CD1c-positive myeloid dendritic cell (primary cell): Measurements from ENCODE around the gene EXOC1.
A peak's percentile ranks its signal among the peaks of the same experiment; 100 is the strongest.
"Not testable (repeated sequence)": the region's sequence is repeated elsewhere in the genome, so short reads cannot be mapped to it uniquely, and the experiment has no call there.

Experiments used
- DNase-seq: peaks from one replicate; pipeline ENCODE4 v3.0.0-alpha.2; 2016; ENCODE audit errors: extremely low spot score

Gene EXOC1

DNA sequence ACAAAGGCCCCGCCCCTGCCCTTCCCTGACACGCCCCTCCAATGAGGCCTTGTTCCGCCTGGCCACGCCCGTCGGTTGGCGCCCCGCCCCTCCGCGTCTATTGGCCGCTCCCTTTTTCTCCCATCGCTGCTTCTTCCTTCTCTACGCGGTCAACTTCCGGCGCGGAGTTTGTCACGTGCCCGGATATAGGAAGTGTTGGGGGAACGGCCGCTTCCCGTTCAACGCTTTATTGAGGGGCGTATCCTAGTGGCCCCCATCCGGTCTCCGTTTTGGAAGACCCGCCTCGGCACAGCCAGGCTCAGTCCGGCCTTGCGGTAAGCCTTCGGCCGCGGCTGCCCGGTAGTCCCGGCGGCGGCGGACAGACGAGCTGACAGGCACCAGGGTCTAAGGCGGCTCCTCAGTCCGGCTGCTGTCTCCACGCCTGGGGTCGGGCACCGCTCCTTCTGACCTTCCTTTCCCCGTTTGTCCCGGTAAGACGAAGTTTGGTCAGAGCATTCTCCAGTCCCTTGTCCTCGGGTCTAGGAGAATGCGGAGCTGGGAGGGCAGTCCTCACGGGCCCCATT lies at the start of gene EXOC1:
Gene EXOC1 (plus strand): TSS at position 165 of the 563 bp plus-strand sequence. CDS start 4,676 bp downstream, outside the sequence.
- DNase-seq: peak; percentile 97

DNA sequence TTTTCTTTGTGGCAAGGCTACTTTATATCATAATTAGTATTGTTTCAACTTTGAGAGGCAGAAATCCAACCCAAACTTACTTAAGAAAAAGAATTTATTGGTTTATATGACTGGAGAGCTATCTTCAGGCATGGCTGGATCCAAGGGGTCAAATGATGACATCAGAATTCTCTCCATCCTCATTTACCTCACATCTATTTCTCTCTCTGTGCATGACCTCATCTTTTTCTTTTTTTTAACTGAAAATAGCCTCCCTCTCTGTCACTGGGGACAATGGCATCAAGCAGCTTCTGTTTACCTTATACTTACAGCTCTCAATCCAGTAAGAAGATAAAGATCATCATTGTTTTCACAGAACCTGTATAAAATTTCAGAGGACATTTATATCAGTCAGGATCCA lies 45.9 kb upstream of the EXOC1 start:
- DNase-seq: no peak

DNA sequence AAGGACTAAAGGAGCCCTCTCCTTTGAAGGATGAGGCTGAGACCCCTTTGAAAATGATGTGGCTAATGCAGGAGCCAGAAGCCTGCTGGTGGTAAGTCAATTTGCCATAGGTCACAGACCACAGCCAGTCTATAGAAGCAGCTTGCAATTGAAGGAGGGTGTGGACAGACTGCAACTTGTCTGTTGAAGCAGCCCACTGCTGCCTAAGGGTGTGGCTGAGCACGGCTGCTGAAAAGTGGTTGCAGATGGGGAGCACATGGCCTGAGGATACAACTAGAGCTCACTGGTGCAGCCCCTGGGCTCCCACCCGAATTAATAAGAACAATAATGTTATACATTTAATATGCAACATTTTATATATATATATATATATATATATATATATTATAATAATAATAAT lies 45.3 kb upstream of the EXOC1 start:
- DNase-seq: no peak

DNA sequence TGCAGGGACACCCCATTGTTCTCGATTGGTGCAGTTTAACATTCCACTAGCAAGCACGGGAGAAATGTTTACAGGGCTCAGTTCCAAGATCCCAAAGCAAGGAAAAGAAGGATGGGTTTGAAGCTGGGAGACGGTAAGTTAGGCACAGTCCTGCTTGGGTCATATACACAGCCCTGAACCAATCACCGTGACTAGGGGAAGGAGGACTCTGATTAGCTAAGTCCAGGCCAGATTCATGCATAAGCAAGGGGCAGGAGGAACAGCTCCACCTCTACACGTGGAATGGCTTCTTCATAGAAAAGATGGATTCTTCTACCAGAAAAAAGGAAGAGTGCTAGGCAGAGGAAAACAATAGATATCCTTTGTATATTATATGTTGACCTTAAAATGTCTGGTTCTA lies 44.8 kb upstream of the EXOC1 start:
- no peak for DNase-seq

DNA sequence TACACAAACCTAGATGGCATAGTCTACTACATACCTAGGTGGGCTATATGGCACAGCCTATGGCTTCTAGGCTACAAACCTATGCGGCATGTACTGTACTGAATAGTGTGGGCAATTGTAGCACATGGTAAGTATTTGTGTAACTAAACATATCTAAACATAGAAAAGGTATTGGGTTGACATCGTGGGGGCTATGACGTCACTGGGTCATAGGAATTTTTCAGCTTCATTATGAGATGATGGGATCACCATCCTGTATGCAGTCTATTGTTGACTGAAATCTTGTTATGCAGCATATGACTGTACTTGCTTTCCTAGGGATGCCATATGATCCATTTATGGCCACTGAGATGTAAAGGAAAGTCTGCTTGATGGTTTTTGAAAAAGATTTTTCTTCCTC lies 35.8 kb upstream of the EXOC1 start:
- DNase-seq: no peak

DNA sequence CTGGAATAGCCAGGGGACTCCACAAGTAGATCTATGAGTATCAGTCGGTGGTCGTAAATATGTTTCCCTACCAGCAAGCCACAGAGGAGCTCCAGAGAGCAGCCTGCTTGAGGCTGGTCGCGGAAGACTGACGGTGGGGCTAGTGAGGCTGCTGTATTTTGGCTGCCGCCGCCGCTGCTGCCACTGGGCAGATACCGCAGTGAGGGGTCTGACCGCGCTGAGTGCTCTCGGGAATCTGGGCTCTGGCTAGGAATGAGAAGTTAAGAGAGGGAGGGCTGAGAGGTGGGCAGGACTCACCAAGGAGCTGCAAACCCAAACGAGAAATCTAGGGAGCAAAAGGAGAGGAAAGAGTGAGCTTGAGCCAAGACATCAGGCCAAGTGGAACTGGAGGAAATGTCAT lies 33.8 kb upstream of the EXOC1 start, which contains the start of gene EXOC1L:
Gene EXOC1L (plus strand): TSS at position 157 of the 400 bp plus-strand sequence. CDS start 237 bp downstream, at position 394.
- no peak for DNase-seq

- DNase-seq: no peak
Observed at GRCh38 chr4:55820279-55820678, 33.2 kb upstream of the EXOC1 start.

- no peak for DNase-seq
Observed at GRCh38 chr4:55822329-55822728, 31.1 kb upstream of the EXOC1 start.

- DNase-seq: no peak
Observed at GRCh38 chr4:55824865-55825264, 28.6 kb upstream of the EXOC1 start.

- DNase-seq: no peak
Observed at GRCh38 chr4:55826986-55827385, 26.5 kb upstream of the EXOC1 start.

GRCh38 chr4:55827582-55827981 lies 25.9 kb upstream of the EXOC1 start:
- no peak for DNase-seq

GRCh38 chr4:55830048-55830447 lies 23.4 kb upstream of the EXOC1 start:
- DNase-seq: no peak

DNA sequence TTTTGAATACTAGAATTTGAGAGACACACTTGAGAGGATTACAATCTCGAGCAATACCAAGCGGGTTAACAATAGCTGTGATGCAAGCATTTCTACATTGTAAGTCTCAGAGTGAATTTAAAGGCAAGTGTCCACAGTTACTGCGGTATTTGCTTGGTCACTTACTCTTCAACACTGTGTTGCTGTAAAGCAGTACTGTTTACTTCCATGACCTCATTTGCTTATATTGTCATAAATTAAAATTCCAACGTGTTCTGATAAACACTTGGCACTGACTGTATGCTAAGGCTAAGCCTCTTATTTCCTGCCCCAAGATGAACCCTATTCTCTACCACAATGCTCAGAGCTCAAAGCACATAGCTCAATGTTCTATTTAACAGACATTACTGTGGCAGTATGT lies 22.7 kb upstream of the EXOC1 start:
- DNase-seq: no peak

GRCh38 chr4:55834086-55834795 lies 19.2 kb upstream of the EXOC1 start:
- DNase-seq: no peak

GRCh38 chr4:55837903-55838302 lies 15.5 kb upstream of the EXOC1 start:
- no peak for DNase-seq

- no peak for DNase-seq
Observed at GRCh38 chr4:55838356-55838755, 15.1 kb upstream of the EXOC1 start.

DNA sequence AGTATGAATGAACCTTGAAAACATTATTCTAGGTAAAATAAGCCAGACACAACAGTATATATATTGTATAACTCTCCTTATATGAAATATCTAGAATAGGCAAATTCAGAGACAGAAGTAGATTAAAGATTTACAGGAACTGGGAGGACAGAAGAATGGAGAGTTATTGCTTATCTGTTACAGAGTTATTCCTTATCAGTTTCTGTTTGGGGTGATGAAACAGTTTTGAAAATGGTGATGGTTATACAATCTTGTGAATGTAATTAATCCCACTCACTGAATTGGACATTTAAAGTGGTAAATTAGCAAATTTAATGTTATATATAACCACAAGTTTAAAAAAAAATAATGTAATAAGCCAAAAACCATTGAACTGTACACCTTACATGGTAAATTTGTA lies 14.5 kb upstream of the EXOC1 start:
- no peak for DNase-seq

DNA sequence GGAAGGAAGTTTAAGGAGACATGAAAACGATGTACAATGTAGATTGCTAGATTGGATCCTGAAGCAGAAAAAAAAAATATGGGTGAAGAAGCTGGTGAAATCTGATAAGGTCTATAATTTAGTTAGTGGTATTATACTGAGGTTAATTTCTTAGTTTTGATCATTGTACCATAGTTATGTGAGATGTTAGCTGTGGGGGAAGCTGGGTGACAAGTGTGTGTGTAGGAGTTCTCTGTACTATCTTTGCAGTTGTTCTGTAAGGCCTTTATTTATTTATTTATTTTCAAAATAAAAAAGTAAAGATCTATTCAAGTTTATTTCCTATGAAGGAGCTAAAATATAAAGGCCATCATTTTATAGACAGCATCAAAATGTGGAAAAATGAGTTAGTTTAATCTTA lies 12.5 kb upstream of the EXOC1 start:
- DNase-seq: no peak

- not testable (repeated sequence) for DNase-seq
Observed at GRCh38 chr4:55841373-55842239, 11.8 kb upstream of the EXOC1 start.

- DNase-seq: not testable (repeated sequence)
Observed at GRCh38 chr4:55842312-55842711, 11.1 kb upstream of the EXOC1 start.

DNA sequence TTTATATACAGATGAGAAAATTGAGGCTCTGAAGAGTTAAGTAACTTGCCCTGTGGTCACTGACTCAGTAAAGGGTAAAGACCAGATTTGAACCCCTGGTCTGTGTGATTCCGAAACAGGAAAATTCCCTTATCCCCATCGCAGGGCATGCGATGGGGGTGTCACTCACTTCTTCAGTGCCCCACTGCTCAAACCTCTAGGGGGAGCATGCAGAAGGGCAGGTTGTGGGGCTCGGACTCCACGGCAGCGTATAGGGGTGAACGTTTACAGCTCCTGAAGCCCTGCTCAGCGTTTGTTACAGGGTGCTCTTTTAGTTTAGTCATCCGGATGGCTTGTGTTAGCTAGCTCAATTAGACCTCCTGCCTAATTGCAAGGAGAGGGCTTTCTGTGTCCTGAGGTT lies 3.7 kb upstream of the EXOC1 start:
- DNase-seq: no peak

DNA sequence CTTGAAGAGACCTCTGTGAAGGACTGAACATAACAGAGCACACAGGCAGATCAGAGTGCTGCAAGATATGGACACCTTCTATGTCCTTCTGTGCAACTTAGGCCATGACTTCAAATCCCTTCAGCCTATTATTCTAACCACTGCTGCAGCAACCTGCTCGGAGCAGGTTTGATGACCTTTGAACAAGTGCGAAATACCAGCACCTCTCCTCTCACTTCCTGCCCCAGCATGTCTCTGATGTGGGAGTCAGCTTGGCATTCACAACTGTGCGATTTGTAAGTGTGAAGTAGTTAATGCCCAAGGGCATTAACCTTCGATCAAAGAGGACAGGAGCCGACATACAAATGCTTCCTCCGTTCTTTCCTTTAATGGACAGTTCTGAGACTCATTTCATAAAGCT lies 1.6 kb upstream of the EXOC1 start:
- no peak for DNase-seq

- no peak for DNase-seq
Observed at GRCh38 chr4:55854129-55854528, 681 bp downstream of the EXOC1 start.
